ENCODE measurements around the gene RAMP1. TPM values are rescaled to one million over a fixed set of nuclear protein-coding genes. Genes with fewer than 3 reads are reported as not detected.

RAMP1 gene
- total RNA-seq, 2 donors from 2014 or later: 239 to 275 TPM

GRCh38 chr2:237823544-237823943, 35.9 kb upstream of the RAMP1 start:
- Histone ChIP-seq H3K27me3 (no peaks in the 10 kb centered on the region), H3K36me3 (no peaks in the 10 kb centered on the region), H3K4me3 (no peak overlapping the region), H3K9me3 (no peaks in the 10 kb centered on the region), H3K27ac (no peak overlapping the region), H3K4me1 (no peaks in the 10 kb centered on the region)
- TF ChIP-seq CTCF (IDR thresholded peaks at IDR 0.05): no peak
- no peak for DNase-seq (ENCODE audit: low spot score)

GRCh38 chr2:237824085-237824484, 35.3 kb upstream of the RAMP1 start:
- H3K27me3 ChIP-seq: no peaks in the 10 kb centered on the region
- no peak overlapping the region for H3K4me3 ChIP-seq
- no peaks in the 10 kb centered on the region for H3K36me3 ChIP-seq
- no peak for DNase-seq (ENCODE audit: low spot score)
- no peak for TF ChIP-seq CTCF (IDR thresholded peaks at IDR 0.05)
- no peaks in the 10 kb centered on the region for H3K9me3 ChIP-seq
- no peaks in the 10 kb centered on the region for H3K4me1 ChIP-seq
- no peak overlapping the region for H3K27ac ChIP-seq

- Histone ChIP-seq H3K9me3 (no peaks in the 10 kb centered on the region), H3K36me3 (no peaks in the 10 kb centered on the region), H3K4me1 (no peaks in the 10 kb centered on the region), H3K27ac (no peak overlapping the region), H3K27me3 (no peaks in the 10 kb centered on the region), H3K4me3 (no peak overlapping the region)
- DNase-seq (ENCODE audit: low spot score): no peak
- TF ChIP-seq CTCF (IDR thresholded peaks at IDR 0.05): no peak
Observed at GRCh38 chr2:237827421-237827987, 31.9 kb upstream of the RAMP1 start.

- Histone ChIP-seq H3K27me3 (no peaks in the 10 kb centered on the region), H3K36me3 (no peaks in the 10 kb centered on the region), H3K4me1 (no peaks in the 10 kb centered on the region), H3K27ac (no peak overlapping the region), H3K9me3 (no peaks in the 10 kb centered on the region), H3K4me3 (no peak overlapping the region)
- DNase-seq (ENCODE audit: low spot score): no peak
- TF ChIP-seq CTCF (IDR thresholded peaks at IDR 0.05): no peak
Observed at GRCh38 chr2:237830522-237830921, 28.9 kb upstream of the RAMP1 start.

GRCh38 chr2:237833546-237833945, 25.9 kb upstream of the RAMP1 start:
- H3K4me3 ChIP-seq: no peak overlapping the region
- DNase-seq (ENCODE audit: low spot score): no peak
- TF ChIP-seq CTCF (IDR thresholded peaks at IDR 0.05): no peak
- H3K9me3 ChIP-seq: no peaks in the 10 kb centered on the region
- no peaks in the 10 kb centered on the region for H3K36me3 ChIP-seq
- no peak overlapping the region for H3K27ac ChIP-seq
- H3K4me1 ChIP-seq: no peaks in the 10 kb centered on the region
- no peaks in the 10 kb centered on the region for H3K27me3 ChIP-seq

GRCh38 chr2:237835372-237835771, 24.1 kb upstream of the RAMP1 start:
- no peak overlapping the region for H3K4me3 ChIP-seq
- H3K27me3 ChIP-seq: no peaks in the 10 kb centered on the region
- H3K4me1 ChIP-seq: no peaks in the 10 kb centered on the region
- no peak for DNase-seq (ENCODE audit: low spot score)
- H3K27ac ChIP-seq: no peak overlapping the region
- no peak for TF ChIP-seq CTCF (IDR thresholded peaks at IDR 0.05)
- no peaks in the 10 kb centered on the region for H3K9me3 ChIP-seq
- H3K36me3 ChIP-seq: no peaks in the 10 kb centered on the region

Data from right atrium auricular region (tissue), 2 donors.